C4-2B (cell line): Measurements from ENCODE around the gene SLCO2A1.

Source experiments
- H3K27ac ChIP-seq: fragments of 450-650 bp; 2 replicates; pipeline ENCODE4 v1.5.1; 2017
- CTCF ChIP-seq: fragments of 450-650 bp; conservative IDR thresholded peaks from 2 replicates; pipeline ENCODE4 v1.5.1; 2017; ENCODE audit warnings: mild to moderate bottlenecking
- ZFX ChIP-seq: fragments of 450-650 bp; IDR thresholded peaks from 2 replicates; pipeline ENCODE4 v1.6.1; 2017

The SLCO2A1 gene

DNA sequence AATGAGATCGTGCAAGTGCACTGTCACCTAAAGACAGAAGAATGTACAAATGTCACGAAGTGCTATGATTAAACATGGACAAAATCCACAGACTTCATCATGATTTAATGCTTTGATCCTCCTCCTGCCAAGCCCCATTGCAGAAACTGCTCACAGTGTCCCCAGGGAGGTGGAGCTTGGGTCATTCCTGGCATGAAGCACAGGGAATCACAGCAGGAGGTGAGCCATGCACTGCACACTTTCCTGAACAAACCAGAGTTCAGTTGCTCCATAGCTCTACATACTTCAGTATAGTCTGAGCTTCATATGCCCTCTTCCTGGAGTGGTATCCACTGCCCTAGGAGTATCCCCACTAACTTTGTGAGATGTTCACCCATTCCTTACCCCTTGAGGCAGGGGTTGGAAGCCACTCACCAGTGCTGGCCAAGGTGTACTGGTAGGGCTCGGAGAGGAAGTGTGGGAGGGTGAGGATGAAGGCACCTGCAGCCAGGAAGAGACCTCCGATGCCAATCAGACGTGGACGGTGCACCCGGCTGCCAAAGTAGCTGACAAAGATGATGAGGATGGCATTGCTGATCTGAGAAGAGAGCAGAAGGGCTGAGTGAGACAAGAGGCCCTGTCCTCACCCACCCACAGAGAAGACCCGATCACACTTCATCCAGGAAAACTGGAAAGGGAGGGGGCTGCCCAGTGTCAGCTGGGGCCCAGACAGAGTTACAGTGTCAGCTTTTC lies 56.3 kb downstream of the SLCO2A1 start:
- TF ChIP-seq CTCF (no peak), ZFX (no peak)
- peak overlapping the region; percentile 29 for H3K27ac ChIP-seq

DNA sequence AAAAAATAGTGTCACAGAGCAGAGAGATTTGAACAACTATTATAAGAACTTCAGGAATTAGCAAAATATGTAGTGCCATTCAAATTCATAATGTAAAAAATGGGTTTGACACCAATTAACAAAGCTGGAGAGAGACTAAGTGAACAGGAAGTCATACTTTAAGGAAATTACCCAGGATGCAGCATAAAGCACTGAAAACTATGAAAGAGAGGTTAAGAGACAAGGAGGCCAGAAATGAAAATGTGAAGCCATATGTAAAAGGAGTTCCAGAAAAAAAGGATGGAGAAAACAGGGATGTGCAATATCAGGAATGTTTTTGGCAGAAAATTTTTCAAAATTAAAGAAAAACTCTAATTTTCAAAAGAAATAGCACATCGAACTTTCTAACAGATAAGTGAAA lies 57.6 kb downstream of the SLCO2A1 start:
- no peak overlapping the region for H3K27ac ChIP-seq
- TF ChIP-seq ZFX (no peak), CTCF (no peak)

GRCh38 chr3:133970916-133971315 lies 58.8 kb downstream of the SLCO2A1 start:
- no peak for TF ChIP-seq ZFX
- no peak for TF ChIP-seq CTCF
- H3K27ac ChIP-seq: no peak overlapping the region

DNA sequence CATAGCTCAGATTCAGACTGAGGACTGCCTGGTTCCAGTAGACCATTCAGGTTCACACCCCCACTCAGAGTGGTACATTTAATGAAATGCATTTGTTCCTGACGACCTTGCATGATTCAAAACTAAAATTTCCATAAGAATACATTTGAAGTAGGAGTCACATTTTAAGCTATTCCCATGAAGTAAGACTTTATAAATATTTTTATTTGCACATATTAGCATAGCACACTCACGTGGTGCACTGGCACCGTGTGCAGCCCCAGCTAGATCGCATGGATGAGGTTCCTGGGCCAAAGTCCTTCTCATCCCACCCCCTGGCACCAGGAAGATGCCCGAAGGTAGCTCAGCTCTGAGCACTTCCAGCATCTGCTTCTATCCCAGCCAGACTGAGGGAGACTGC lies 59.4 kb downstream of the SLCO2A1 start:
- no peak for TF ChIP-seq ZFX
- TF ChIP-seq CTCF: no peak
- no peak overlapping the region for H3K27ac ChIP-seq

DNA sequence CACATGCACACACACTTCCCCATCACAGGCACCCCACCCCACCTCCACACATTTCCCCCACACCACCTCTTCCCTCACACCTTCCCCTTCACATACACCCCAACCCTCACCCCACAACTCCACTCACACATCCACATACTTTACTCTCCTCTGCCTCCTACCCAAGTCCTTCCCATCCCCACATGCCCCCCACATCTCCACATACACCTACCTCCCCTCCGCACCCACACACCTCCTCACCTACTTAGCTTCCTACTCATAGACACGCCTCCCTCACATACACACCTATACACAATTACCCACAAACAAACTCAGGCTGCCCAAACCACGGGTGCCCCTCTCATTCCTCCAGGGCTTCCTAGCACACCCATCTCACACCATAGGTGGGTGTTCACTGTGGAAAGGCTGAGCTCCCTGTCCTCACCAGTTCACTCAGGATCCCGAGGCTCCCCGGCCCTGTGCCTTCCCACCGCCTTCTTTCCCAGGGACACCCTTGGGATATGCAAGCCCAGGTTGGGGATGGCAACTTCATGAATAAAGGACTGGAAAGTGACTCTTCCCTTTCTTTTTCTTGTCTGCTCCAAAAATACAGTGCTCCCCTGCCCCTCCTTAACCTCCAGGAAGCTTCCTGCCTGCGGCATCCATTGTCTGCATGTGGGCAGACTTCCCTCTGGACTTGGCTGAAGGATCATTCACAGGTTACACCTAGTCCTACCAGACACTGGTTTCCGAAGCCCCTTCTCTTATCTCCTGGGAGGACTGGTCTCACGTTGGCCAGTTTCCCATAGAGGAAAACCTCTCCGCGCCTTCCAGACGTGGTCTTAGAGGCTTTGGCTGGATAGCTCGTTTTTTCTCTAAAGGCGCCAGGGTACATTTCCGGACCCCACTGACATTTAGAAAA lies 61.5 kb downstream of the SLCO2A1 start:
- no peak overlapping the region for H3K27ac ChIP-seq
- no peak for TF ChIP-seq CTCF
- no peak for TF ChIP-seq ZFX

DNA sequence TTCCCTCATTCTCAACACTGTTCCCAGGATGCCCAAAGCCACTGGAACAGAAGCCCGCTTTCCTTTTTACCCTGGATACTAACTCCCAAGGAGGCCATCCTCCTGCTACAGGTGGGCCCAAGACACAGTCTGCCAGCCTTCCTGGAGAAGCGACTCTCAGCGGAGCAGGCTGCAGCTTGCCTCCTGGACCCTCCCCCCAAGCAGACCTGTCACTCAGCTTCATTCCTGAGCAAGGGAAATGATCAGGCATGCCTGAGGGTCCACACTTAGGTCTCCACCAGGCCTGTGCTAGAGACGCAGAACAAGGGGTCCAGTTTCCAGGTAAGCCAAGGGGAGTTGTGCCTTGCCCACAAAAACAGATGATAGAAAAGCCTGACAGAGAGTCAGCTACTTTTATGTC lies 62.8 kb downstream of the SLCO2A1 start:
- H3K27ac ChIP-seq: no peak overlapping the region
- TF ChIP-seq CTCF: no peak
- TF ChIP-seq ZFX: no peak

GRCh38 chr3:133965906-133966305 lies 63.8 kb downstream of the SLCO2A1 start:
- no peak for TF ChIP-seq CTCF
- no peak for TF ChIP-seq ZFX

More at GRCh38 chr3:133965906-133966305, 63.8 kb downstream of the SLCO2A1 start:
- H3K27ac ChIP-seq: no peak overlapping the region
